HG02970 (cell line): ENCODE measurements around the gene SCYL2.
"Not testable (repeated sequence)": the region's sequence is repeated elsewhere in the genome, so short reads cannot be mapped to it uniquely, and the experiment has no call there.

Source experiments
- ATAC-seq: cut with Tn5 transposase; IDR thresholded peaks from one replicate; pipeline ENCODE4 v1.9.1; 2021; ENCODE audit warnings: mild to moderate bottlenecking, moderate library complexity, moderate number of reproducible peaks; ENCODE audit not compliant: unreplicated experiment, low FRiP score

SCYL2 gene

DNA sequence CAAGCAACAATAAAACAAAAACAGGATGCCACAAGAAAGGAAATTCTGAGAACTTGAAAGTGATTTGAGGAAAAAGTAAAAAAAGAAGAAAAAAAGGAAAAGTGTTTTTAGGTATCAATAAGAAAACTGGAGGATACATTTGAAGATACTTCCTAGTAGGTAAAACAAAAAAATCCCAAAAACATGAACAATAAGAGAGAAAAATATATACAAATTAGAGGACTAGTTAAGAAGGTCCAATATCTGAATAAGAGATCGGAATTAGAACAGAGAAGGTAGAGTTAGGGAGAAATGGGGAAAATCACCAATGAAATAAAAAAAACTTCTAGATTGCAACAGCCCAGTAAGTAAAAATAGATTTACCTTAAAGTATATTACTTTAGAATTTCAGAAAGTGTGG is 8.8 kb upstream of the SCYL2 start:
- no peak for ATAC-seq

- no peak for ATAC-seq
Measured at GRCh38 chr12:100263131-100263530, 3.8 kb upstream of the SCYL2 start.

DNA sequence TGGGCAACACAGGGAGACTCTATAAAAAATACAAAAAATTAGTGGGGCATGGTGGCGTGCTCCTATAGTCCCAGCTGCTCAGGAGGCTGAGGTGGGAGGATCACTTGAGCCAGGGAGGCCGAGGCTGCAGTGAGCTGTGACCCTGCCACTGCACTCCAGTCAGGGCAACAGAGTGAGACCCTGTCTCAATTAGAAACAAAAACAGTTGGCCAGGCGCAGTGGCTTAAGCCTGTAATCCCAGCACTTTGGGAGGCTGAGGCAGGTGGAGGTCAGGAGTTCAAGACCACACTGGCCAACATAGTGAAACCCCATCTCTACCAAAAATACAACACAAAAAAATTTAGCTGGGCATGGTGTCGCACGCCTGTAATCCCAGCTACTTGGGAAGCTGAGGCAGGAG is 1.9 kb upstream of the SCYL2 start:
- not testable (repeated sequence) for ATAC-seq

DNA sequence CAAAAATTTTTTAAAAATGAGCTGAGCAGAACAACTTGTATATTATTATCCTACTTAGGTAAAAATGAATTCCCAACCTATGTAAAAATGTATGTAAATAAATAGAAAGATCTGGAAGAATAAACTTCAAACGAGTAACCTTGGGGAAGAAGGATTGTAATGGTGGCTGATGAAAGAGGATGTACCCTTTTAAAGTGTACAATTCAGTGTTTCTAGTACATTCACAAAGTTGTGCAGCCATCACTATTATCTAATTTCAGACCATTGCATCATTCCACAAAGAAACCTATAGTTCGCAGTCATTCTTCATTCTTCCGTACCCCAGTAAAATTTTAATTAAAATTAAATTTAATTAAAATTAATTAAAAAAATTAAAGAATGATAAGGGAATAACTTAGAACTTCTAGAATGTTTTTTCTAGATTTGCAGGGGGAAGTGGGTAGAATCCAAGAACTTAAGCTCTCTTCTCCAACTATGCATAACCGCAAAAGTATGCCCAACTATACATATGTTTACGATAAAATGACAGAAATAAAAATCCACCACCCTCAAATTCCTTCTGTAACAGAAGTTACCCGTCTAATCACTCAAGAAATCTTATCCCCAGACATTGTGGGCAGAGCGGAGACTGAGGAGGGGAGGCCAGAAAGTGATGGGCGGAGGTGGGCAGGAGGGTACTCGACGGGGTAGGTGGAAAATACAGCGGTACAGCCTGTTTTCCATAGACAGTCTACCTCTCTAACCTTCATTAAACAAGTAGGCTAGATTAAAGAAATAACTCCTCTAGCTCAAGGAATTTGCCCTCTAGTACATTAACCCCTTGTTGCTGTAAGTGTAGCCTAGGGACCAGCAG is 1.0 kb upstream of the SCYL2 start:
- ATAC-seq = peak; percentile 2

DNA sequence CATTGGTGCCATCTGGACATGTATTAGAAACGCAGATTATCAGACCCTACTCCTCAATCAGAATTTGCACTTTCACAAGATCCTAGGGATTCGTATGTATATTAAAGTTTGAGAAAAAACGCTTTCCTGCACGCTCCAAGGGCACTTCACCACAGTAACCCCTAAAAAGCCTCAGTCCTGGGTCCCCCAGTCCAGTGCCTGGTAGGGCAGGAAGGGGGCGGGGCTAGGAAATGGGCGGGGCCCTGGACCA is 467 bp upstream of the SCYL2 start:
- peak; percentile 82 for ATAC-seq

- ATAC-seq = peak; percentile 2
Measured at GRCh38 chr12:100267603-100268281, 765 bp downstream of the SCYL2 start.

GRCh38 chr12:100268835-100269564 is 2.0 kb downstream of the SCYL2 start:
- no peak for ATAC-seq

- ATAC-seq = no peak
Measured at GRCh38 chr12:100273782-100274181, 6.8 kb downstream of the SCYL2 start.

- ATAC-seq = no peak
Measured at GRCh38 chr12:100274291-100274690, 7.3 kb downstream of the SCYL2 start.

DNA sequence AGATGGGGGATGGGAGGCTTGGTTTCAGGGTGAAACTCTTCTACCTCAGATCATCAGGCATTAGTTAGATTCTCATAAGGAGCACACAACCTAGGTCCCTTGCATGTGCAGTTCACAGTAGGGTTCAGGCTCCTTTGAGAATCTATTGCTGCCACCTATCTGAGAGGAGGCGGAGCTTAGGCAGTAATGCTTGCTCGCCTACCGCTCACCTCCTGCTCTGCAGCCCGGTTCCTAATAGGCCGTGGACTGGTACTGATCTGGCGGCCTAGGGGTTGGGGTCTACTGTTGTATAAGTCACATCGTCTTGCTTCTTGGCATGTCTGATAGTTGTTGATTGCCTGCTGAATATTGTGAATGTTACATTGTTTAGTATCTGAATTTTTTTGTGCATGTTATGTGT is 12.2 kb downstream of the SCYL2 start:
- ATAC-seq = no peak

DNA sequence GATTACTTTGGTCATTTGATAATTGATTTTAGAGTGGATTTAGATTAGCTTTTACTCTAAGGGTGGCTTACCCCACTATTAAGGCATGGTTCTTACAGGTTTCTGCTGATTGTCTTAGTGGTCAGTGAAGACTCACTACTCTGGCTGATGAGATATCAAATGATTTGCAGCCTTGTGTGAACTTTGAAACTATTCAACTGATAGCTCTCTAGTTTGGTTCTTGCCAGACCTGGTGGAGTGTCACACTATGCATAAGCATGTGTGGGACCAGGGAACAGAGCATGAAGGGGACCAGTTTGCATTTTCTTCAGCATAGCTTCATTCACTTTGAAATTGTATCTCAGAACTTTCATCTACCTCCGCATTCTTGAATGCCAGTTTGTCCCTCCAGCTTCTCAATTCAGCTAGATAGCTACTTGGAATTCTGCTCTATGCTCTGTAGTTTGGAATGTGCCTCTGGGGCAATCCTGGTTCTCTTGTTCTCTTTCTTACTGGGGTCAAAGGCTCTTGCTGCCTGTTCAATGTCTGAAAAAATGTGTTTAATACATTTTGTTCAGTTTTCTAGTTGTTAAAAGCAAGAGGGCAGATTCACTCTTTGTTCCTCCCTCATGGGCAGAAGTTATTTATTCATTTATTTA is 12.7 kb downstream of the SCYL2 start:
- ATAC-seq = no peak

DNA sequence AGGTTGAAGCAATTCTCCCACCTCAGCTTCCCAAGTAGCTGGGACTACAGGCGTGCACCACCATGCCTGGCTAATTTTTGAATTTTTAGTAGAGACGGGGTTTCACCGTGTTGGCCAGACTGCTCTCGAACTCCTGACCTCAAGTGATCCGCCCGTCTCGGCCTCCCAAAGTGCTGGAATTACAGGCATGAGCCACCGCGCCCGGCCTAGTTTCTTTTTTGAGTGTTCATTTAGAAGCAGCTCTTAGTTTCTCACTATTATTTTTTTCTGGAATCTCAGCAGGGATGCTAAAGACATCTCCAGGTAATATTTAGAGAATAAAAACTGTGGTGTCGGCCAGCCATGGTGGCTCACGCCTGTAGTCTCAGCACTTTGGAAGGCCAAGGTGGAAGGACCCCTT is 17.6 kb downstream of the SCYL2 start:
- not testable (repeated sequence) for ATAC-seq

- no peak for ATAC-seq
Measured at GRCh38 chr12:100289038-100289437, 22.1 kb downstream of the SCYL2 start.

DNA sequence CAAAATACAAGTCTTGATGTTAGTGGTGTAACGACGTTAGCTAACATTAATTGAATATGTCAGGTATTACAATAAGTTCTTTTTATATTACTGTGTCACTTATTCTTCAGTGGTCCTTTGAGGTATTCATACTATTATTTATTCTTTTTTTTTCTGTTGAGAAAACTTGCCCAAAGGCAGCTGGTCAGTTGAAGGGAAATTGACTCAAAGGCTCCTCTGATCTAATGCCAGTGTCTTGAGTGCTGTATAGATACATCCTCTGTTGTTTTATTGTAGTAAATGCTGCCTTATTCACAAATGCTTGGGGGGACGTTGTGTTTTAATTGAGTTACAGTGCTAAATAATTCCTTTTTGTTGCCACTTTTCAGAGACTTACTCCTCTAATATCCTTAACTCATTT is 23.0 kb downstream of the SCYL2 start:
- ATAC-seq = no peak

DNA sequence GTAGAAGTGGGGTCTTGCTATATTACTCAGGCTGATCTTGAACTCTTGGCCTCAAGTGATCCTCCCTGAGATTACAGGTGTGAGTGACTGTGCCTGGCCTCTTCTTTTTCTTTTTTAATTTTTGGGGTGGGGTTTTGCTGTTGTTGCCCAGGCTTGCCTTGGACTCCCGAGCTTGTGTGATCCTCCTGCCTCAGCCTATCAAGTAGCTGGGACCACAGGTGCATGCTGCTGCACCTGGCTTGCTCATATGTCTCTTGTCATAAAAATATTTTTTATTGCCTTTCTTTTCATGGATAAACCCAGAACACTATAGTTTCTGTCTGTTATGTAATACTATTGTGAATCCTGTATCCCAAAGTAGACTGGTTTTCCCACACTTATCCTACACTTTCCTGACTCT is 26.0 kb downstream of the SCYL2 start:
- ATAC-seq = no peak

DNA sequence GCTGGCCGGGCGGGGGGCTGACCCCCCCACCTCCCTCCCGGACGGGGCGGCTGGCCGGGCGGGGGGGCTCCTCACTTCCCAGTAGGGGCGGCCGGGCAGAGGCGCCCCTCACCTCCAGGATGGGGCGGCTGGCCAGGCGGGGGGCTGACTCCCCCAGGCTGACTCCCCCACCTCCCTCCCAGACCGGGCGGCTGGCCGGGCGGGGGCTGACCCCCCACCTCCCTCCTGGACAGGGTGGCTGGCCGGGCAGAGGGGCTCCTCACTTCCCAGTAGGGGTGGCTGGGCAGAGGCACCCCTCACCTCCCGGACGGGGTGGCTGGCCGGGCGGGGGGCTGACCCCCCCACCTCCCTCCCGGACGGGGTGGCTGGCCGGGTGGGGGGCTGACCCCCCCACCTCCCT is 27.4 kb downstream of the SCYL2 start:
- ATAC-seq = not testable (repeated sequence)

- no peak for ATAC-seq
Measured at GRCh38 chr12:100295764-100296555, 29.0 kb downstream of the SCYL2 start.

- no peak for ATAC-seq
Measured at GRCh38 chr12:100302081-100302480, 35.1 kb downstream of the SCYL2 start.

- ATAC-seq = no peak
Measured at GRCh38 chr12:100303831-100304230, 36.9 kb downstream of the SCYL2 start.

GRCh38 chr12:100304334-100304733 is 37.4 kb downstream of the SCYL2 start:
- not testable (repeated sequence) for ATAC-seq
